H1 (cell line): ENCODE data around the gene MAP3K3. TPM values are rescaled to one million over a fixed set of nuclear protein-coding genes. Genes with fewer than 3 reads are reported as not detected.

Experiments
- BACH1 ChIP-seq: IDR thresholded peaks from 2 replicates; pipeline ENCODE4 v1.6.1; 2012; ENCODE audit warnings: low read length, improper control_type of control experiment
- BRCA1 ChIP-seq: IDR thresholded peaks from 2 replicates; pipeline ENCODE4 v1.6.1; 2012; ENCODE audit warnings: low read depth, low read length, improper control_type of control experiment
- CBX5 ChIP-seq: fragments of 300-800, 300-1000 bp; sonication (generic); IDR thresholded peaks from 2 replicates; pipeline ENCODE4 v1.7.1; 2016; ENCODE audit warnings: antibody characterized with exemption, low read length, low read depth
- CBX8 ChIP-seq: fragments of 300-800, 300-1000 bp; sonication (generic); IDR thresholded peaks from 2 replicates; pipeline ENCODE4 v1.7.1; 2016; ENCODE audit warnings: low read depth, low read length, borderline replicate concordance
- CEBPB ChIP-seq: IDR thresholded peaks from 2 replicates; pipeline ENCODE4 v1.6.1; 2012; ENCODE audit warnings: low read depth, low read length
- EP300 ChIP-seq, 2 experiments: IDR thresholded peaks; 1 replicate in 1 of 2; 2 replicates in 1 of 2; pipeline ENCODE4 v1.6.1; 2011 to 2012; ENCODE audit warnings: low read depth in 2 of 2, low read length in 2 of 2, mild to moderate bottlenecking in 2 of 2, borderline replicate concordance in 1 of 2, inconsistent platforms in 1 of 2, moderate library complexity in 1 of 2
- NANOG ChIP-seq: IDR thresholded peaks from 2 replicates; pipeline ENCODE4 v1.6.1; 2011; ENCODE audit warnings: low read length, low read depth, mild to moderate bottlenecking, inconsistent platforms; ENCODE audit not compliant: insufficient read depth, poor library complexity, severe bottlenecking
- NRF1 ChIP-seq: IDR thresholded peaks from 2 replicates; pipeline ENCODE4 v1.6.1; 2011; ENCODE audit warnings: mild to moderate bottlenecking, low read depth, low read length, improper control_type of control experiment
- PHF8 ChIP-seq: fragments of 200-600 bp; sonication (generic); conservative IDR thresholded peaks from 2 replicates; pipeline ENCODE4 v1.7.1; 2012; ENCODE audit warnings: low read depth, mild to moderate bottlenecking, inconsistent platforms, low read length, moderate library complexity
- RAD21 ChIP-seq, 2 experiments: IDR thresholded peaks in 1 of 2; conservative IDR thresholded peaks in 1 of 2; 2 replicates each; pipeline ENCODE4 v1.6.1; 2011; ENCODE audit warnings: low read depth in 2 of 2, low read length in 2 of 2, improper control_type of control experiment in 1 of 2, inconsistent platforms in 1 of 2, mild to moderate bottlenecking in 1 of 2, moderate library complexity in 1 of 2
- SIRT6 ChIP-seq: IDR thresholded peaks from one replicate; pipeline ENCODE4 v1.7.1; 2012; ENCODE audit warnings: low read length, inconsistent platforms
- TBP ChIP-seq: IDR thresholded peaks from 2 replicates; pipeline ENCODE4 v1.6.1; 2011; ENCODE audit warnings: low read depth, low read length, improper control_type of control experiment
- TEAD4 ChIP-seq: IDR thresholded peaks from 2 replicates; pipeline ENCODE4 v1.6.1; 2012; ENCODE audit warnings: low read depth, low read length, inconsistent platforms, mixed read lengths
- polyA plus RNA-seq, 7 experiments: library from polyadenylated mRNA; depleted of rRNA in 3 of 7; stranded (reverse) in 5 of 7; unstranded in 2 of 7; fragments of >200 nt in 5 of 7; fragments of 200-250 nt in 2 of 7; gene quantifications; 1 replicate in 5 of 7; 2 replicates in 1 of 7; 4 replicates in 1 of 7; pipeline versions ENCODE4 v1.2.1 to v1.2.3, GENCODE V29; 2011 to 2013; ENCODE audit warnings: missing spikeins in 2 of 7, mixed read lengths in 2 of 7
- total RNA-seq: library from RNA; stranded (reverse); fragmentation: NEBNext Ultra II Directional; extraction: Animal tissue kit (Norgen Biotek cat#: 25700); gene quantifications from 2 replicates; pipeline ENCODE4 v1.2.1, GENCODE V29; 2021
- TF ChIP-seq, protein P1 (sequence below): IDR thresholded peaks from 2 replicates; pipeline ENCODE4 v1.6.1; 2012; ENCODE audit warnings: inconsistent platforms
- TF ChIP-seq, protein P2 (sequence below), 3 experiments: IDR thresholded peaks; 1 replicate in 2 of 3; 2 replicates in 1 of 3; pipeline versions ENCODE4 v1.5.1 to v1.6.1; 2011; ENCODE audit warnings: low read length in 3 of 3, mild to moderate bottlenecking in 3 of 3, inconsistent platforms in 2 of 3, low read depth in 1 of 3, moderate library complexity in 1 of 3; ENCODE audit not compliant: insufficient read depth in 1 of 3; ENCODE audit errors: control extremely low read depth in 1 of 3

The MAP3K3 gene
- total and polyA plus RNA-seq, 2 of the 8 experiments (the other 6 are each of a cell fraction or from before 2014, with no cell fraction given) = 10.3 to 21.0 TPM

DNA sequence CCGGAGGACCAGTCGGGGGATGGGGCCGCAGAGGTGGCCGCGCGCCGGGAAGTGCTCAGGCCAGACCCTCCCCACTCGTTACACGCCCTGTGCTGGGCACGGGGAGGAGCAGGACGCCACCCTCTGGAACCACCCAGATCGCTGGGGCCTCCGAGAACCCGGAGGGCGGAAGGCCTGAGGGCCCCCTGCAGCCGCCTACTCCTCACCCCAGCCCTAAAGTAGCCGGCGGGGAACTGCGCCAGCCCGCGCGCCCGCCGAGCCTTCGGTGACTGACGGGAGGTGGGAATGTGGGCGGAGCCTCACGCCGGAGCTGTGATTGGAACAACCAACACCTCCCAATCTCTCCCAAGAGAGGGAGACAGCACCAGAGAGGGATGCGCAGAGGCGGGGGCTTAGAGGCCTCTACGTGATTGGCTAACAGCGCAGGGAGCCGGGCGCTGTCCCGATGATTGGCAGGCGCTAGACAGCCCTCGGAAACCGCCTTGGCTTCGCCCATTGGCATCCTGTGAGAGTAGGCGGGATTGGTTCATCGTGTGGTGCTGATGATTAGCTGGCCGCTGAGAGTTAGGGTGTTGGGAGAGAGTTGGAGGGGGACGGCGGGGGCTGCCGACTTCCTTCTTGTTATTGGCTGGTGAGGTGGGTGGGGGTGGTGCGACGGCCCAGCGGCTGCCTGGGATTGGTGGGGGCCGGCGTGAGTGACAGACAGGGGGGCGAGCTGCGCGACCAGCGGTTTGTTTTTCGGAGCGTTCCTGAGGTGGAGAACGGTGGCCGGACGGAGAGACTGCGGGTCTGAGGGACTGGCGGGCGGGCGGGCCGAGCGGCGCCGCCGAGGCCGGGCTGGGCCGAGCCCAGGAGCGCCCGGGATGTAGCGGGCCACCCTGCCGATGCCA, at the start of gene MAP3K3 (continued):
- TF ChIP-seq BACH1 (no peak), SIRT6 (no peak), BRCA1 (no peak), TBP (peak; percentile 89), NRF1 (peak; percentile 27; the same call in 1 of the 2 replicates), TEAD4 (peak; percentile 26; the same call in 1 of the 2 replicates), EP300 (IDR thresholded peaks at IDR 0.05; ENCODE audit: borderline replicate concordance in 1 of 2, low read depth in 2 of 2, low read length in 2 of 2) (no peak; a peak in 1 of 3 replicates), CBX8 (no peak), CEBPB (0 out of 2 replicates have a peak, but pooled peaks have one; percentile 9), RAD21 (IDR thresholded peaks at IDR 0.05 in 1 of 2, conservative IDR thresholded peaks at IDR 0.05 in 1 of 2; ENCODE audit: low read depth in 2 of 2, low read length in 2 of 2) (peak; percentile 1 to 2; a peak in 2 of 4 replicates), PHF8 (peak; percentile 98), NANOG (no peak), CBX5 (no peak)
- TF ChIP-seq, protein P1, sequence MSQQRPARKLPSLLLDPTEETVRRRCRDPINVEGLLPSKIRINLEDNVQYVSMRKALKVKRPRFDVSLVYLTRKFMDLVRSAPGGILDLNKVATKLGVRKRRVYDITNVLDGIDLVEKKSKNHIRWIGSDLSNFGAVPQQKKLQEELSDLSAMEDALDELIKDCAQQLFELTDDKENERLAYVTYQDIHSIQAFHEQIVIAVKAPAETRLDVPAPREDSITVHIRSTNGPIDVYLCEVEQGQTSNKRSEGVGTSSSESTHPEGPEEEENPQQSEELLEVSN = no peak; the same call in 1 of the 2 replicates
- TF ChIP-seq, protein P2, sequence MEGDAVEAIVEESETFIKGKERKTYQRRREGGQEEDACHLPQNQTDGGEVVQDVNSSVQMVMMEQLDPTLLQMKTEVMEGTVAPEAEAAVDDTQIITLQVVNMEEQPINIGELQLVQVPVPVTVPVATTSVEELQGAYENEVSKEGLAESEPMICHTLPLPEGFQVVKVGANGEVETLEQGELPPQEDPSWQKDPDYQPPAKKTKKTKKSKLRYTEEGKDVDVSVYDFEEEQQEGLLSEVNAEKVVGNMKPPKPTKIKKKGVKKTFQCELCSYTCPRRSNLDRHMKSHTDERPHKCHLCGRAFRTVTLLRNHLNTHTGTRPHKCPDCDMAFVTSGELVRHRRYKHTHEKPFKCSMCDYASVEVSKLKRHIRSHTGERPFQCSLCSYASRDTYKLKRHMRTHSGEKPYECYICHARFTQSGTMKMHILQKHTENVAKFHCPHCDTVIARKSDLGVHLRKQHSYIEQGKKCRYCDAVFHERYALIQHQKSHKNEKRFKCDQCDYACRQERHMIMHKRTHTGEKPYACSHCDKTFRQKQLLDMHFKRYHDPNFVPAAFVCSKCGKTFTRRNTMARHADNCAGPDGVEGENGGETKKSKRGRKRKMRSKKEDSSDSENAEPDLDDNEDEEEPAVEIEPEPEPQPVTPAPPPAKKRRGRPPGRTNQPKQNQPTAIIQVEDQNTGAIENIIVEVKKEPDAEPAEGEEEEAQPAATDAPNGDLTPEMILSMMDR (IDR thresholded peaks at IDR 0.05; ENCODE audit: control extremely low read depth in 1 of 3, insufficient read depth in 1 of 3, low read depth in 1 of 3, low read length in 3 of 3) = no peak
